Mammary epithelial cell (primary cell): ENCODE data around the gene CCT3.

ENCODE experiments used
- CTCF ChIP-seq, 2 donors: IDR thresholded peaks in 1 of 2; conservative IDR thresholded peaks in 1 of 2; 2 replicates each; pipeline ENCODE4 v1.5.1; 2011 to 2012; ENCODE audit warnings: inconsistent platforms in 2 of 2, low read length in 2 of 2, mild to moderate bottlenecking in 2 of 2, control low read depth in 1 of 2, low read depth in 1 of 2; ENCODE audit not compliant: insufficient read depth in 1 of 2; ENCODE audit errors: extremely low read depth in 1 of 2
- EZH2 ChIP-seq: IDR thresholded peaks from 2 replicates; pipeline ENCODE4 v1.6.1; 2012; ENCODE audit warnings: low read length, inconsistent platforms, borderline replicate concordance

- no peak for TF ChIP-seq EZH2
- no peak for TF ChIP-seq CTCF (conservative IDR thresholded peaks at IDR 0.05 in 1 of 2, IDR thresholded peaks at IDR 0.05 in 1 of 2; ENCODE audit: extremely low read depth in 1 of 2, insufficient read depth in 1 of 2, low read depth in 1 of 2, low read length in 2 of 2)
Observed at GRCh38 chr1:156384658-156385057, 46.6 kb upstream of the CCT3 start.
